ENCODE results near the gene SLCO2B1. TPM values are rescaled to one million over a fixed set of nuclear protein-coding genes. Genes with fewer than 3 reads are reported as not detected.

Gene SLCO2B1
- total RNA-seq, 3 donors from 2014 or later (not counting 1 experiment from before 2014, with no cell fraction given) = not detected

DNA sequence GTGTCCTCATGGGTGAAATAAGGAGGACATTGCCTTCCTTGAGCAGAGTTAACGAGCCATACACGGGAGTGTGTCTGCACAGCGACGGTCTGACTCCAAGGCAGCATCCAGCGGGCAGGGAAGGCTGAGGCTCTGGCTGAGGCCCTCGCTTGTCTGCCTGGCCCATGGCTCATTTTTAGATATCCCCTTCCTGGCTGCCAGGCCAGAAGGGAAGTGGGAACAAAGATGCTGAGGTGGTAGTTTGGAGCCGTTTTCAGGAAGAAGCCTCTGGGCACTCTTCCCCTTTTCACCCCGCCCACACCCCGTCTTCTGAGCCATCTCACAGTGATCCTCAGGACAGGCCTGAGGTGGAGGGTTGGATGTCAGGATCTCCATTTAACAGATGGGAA is 3.0 kb upstream of the SLCO2B1 start:
- DNase-seq (no peak), ATAC-seq (no peak)
- no peaks in the 10 kb centered on the region for H3K9me3 ChIP-seq (ENCODE audit: control insufficient read depth, insufficient read depth, low read length)
- Mint-ChIP-seq H3K36me3 (no peaks in the 10 kb centered on the region), H3K9me3 (no peaks in the 10 kb centered on the region), H3K4me3 (no peak overlapping the region), H3K27ac (no peak overlapping the region), H3K4me1 (peaks cover 14 to 17% of the 10 kb centered on the region in 2 donors), H3K27me3 (ENCODE audit: low read depth in 2 of 2) (peaks cover 0 to 13% of the 10 kb centered on the region in 2 donors)
- no peaks in the 10 kb centered on the region for H3K27me3 ChIP-seq (ENCODE audit: control insufficient read depth, insufficient read depth, low read length)
- H3K27ac ChIP-seq (ENCODE audit: low read length) = no peak overlapping the region
- TF ChIP-seq, protein P1, sequence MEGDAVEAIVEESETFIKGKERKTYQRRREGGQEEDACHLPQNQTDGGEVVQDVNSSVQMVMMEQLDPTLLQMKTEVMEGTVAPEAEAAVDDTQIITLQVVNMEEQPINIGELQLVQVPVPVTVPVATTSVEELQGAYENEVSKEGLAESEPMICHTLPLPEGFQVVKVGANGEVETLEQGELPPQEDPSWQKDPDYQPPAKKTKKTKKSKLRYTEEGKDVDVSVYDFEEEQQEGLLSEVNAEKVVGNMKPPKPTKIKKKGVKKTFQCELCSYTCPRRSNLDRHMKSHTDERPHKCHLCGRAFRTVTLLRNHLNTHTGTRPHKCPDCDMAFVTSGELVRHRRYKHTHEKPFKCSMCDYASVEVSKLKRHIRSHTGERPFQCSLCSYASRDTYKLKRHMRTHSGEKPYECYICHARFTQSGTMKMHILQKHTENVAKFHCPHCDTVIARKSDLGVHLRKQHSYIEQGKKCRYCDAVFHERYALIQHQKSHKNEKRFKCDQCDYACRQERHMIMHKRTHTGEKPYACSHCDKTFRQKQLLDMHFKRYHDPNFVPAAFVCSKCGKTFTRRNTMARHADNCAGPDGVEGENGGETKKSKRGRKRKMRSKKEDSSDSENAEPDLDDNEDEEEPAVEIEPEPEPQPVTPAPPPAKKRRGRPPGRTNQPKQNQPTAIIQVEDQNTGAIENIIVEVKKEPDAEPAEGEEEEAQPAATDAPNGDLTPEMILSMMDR (IDR thresholded peaks at IDR 0.05) = no peak
- peaks cover 23% of the 10 kb centered on the region for H3K4me1 ChIP-seq (ENCODE audit: control insufficient read depth, insufficient read depth, low read length)
- intact Hi-C loops (cut with micrococcal nuclease) = no loop called here
- no peaks in the 10 kb centered on the region for H3K36me3 ChIP-seq (ENCODE audit: control insufficient read depth, insufficient read depth, low read length)
- WGBS (ENCODE audit: insufficient coverage) = 64% methylated on average over 7 of the region's 9 CpGs
- H3K4me3 ChIP-seq (ENCODE audit: low read length) = no peak overlapping the region

DNA sequence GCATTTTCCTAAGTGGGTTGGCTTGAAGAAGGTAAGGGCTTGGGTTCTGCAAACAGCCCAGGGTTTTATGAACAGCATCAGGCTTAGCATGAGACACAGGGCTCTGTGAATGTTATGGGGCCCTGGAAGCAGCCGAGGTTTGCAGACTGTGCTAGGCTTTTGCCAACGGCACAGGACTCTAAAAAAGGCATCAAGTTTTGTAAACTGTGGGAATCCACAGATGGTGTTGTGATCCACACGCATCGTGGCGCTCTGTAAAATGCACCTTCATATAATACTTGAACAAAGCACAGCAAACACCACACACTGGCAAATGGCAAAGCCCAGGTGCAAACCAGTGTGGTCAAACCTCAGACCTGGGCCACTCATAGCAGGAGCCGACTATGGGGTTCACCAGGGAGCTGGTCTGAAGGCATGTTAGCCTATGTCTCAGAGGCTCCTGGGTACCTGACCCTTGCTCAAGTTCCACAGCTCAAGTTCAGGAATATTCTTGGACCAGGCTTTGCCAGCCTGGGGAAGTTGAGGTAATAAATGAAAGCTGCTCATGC is 2.4 kb upstream of the SLCO2B1 start:
- Histone ChIP-seq H3K36me3 (ENCODE audit: control insufficient read depth, insufficient read depth, low read length) (no peaks in the 10 kb centered on the region), H3K4me3 (ENCODE audit: low read length) (no peak overlapping the region), H3K9me3 (ENCODE audit: control insufficient read depth, insufficient read depth, low read length) (no peaks in the 10 kb centered on the region), H3K4me1 (ENCODE audit: control insufficient read depth, insufficient read depth, low read length) (peaks cover 17% of the 10 kb centered on the region), H3K27ac (ENCODE audit: low read length) (no peak overlapping the region), H3K27me3 (ENCODE audit: control insufficient read depth, insufficient read depth, low read length) (no peaks in the 10 kb centered on the region)
- Mint-ChIP-seq H3K9me3 (no peaks in the 10 kb centered on the region), H3K27ac (no peak overlapping the region), H3K27me3 (ENCODE audit: low read depth in 2 of 2) (peaks cover 0 to 13% of the 10 kb centered on the region in 2 donors), H3K4me3 (no peak overlapping the region), H3K36me3 (no peaks in the 10 kb centered on the region), H3K4me1 (peaks cover 7 to 11% of the 10 kb centered on the region in 2 donors)
- ATAC-seq (no peak), DNase-seq (no peak)
- 74% methylated on average over 6 of the region's 6 CpGs for WGBS (ENCODE audit: insufficient coverage)
- TF ChIP-seq, protein P1 (IDR thresholded peaks at IDR 0.05) = no peak
- intact Hi-C loops (cut with micrococcal nuclease) = no loop called here

DNA sequence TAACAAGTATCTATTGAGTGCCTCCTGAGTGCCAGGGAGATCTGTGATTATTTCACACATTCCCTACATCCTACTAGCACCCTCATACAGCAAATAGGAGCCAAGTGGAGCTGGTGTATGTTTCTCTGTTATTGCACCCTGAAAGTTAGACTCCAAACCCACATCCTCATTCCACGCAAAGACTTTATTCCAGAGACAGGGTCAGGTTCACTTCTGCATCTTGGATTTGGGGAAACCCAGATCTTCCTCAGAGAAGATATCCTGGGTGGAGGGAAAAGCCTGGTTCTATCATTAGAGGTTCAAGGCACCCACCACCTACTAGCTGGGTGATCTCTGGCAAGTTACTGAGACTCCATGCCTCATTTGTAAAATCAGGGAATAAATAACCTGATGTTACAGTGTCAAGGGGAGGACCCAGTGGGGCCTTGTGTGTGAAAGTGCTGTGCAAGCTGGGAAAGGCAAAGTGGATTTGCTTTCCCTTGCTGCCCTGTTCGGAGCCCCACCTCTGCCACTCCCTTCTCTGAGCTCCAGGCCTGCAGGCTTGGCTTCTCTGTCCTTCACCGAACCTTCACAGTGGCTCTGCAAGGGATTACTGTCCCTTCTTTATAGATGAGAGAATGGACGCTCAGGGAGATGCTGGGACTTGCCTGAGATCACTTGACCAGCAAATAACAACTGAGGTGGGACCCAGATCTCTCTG is 991 bp upstream of the SLCO2B1 start:
- Histone ChIP-seq H3K27ac (ENCODE audit: low read length) (no peak overlapping the region), H3K27me3 (ENCODE audit: control insufficient read depth, insufficient read depth, low read length) (no peaks in the 10 kb centered on the region), H3K4me3 (ENCODE audit: low read length) (no peak overlapping the region), H3K36me3 (ENCODE audit: control insufficient read depth, insufficient read depth, low read length) (no peaks in the 10 kb centered on the region), H3K4me1 (ENCODE audit: control insufficient read depth, insufficient read depth, low read length) (peaks cover 7% of the 10 kb centered on the region), H3K9me3 (ENCODE audit: control insufficient read depth, insufficient read depth, low read length) (no peaks in the 10 kb centered on the region)
- TF ChIP-seq, protein P1 (IDR thresholded peaks at IDR 0.05) = no peak
- H3K36me3 Mint-ChIP-seq = no peaks in the 10 kb centered on the region
- no peak overlapping the region for H3K4me3 Mint-ChIP-seq
- no peaks in the 10 kb centered on the region for H3K9me3 Mint-ChIP-seq
- DNase-seq (no peak), ATAC-seq (no peak)
- intact Hi-C loops (cut with micrococcal nuclease) = no loop called here
- H3K27me3 Mint-ChIP-seq (ENCODE audit: low read depth in 2 of 2) = peaks cover 0 to 13% of the 10 kb centered on the region in 2 donors
- 65% methylated on average over 3 of the region's 4 CpGs for WGBS (ENCODE audit: insufficient coverage)
- no peaks in the 10 kb centered on the region for H3K4me1 Mint-ChIP-seq
- no peak overlapping the region for H3K27ac Mint-ChIP-seq

All from natural killer cell (primary cell).